Esophagus muscularis mucosa (tissue), 3 donors: ENCODE results near the gene ZNF185.

Source experiments
- POLR2A ChIP-seq: fragments of 450-650 bp; IDR thresholded peaks from one replicate; pipeline ENCODE4 v1.6.1; 2017; ENCODE audit warnings: antibody characterized with exemption, moderate library complexity, mild to moderate bottlenecking, low read depth
- POLR2AphosphoS5 ChIP-seq, 2 donors: sonication (generic); formaldehyde crosslinking; IDR thresholded peaks; one replicate each; pipeline ENCODE4 v1.6.1; 2017; ENCODE audit warnings: antibody characterized with exemption in 2 of 2
- TF ChIP-seq, protein P1 (sequence below), 3 experiments: fragments of 200-600 bp in 2 of 3; fragments of 450-650 bp in 1 of 3; sonication (generic) in 2 of 3; IDR thresholded peaks; one replicate each; pipeline ENCODE4 v1.5.1; 2017 to 2019; ENCODE audit warnings: antibody characterized with exemption in 3 of 3, mild to moderate bottlenecking in 2 of 3, moderate library complexity in 1 of 3

DNA sequence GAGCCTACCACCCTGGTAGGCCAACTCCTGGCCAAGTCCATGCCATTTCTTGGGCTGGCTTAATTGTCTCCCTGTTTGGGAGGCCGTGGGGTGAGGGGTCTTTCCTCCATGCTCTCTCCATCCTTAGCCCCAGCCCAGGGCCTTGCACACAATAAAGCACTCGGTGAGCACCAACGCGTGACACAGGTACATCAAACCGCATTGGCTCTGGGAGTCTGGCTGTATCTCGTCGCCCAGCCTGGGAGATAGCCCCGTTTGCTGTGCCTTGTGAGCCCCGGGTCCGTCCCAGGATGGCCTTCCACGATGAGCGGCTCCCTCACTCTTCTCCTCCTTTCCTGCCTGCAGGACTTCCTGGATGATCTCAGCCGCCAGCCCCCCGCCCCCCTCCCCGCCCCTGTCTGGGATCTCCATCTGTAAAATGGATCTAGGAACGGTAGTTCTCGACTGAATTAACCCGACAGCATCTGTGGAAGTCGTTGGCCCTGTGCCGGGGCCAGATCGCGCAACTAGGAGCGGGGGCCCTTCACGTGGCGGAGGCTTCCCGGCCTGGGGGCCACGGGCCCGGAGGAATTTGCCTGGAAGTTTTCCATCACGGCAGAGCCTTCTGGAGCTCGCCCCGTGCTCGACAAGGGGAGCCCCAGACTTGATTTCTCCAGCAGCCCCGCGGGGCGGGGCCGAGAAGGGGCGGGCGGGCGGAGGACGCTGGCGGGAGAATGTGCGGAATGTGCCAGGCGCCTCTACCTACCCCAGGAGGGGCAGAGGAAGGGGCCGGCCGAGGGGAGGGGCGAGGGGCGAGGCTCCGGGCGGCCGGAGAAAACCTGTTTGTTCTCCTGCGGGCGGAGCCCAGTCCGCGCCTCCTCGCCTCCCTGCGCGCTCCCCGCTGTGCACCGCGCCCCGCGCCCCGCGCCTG lies at the start of gene ZNF185:
- no peak for TF ChIP-seq POLR2A
- TF ChIP-seq, protein P1, sequence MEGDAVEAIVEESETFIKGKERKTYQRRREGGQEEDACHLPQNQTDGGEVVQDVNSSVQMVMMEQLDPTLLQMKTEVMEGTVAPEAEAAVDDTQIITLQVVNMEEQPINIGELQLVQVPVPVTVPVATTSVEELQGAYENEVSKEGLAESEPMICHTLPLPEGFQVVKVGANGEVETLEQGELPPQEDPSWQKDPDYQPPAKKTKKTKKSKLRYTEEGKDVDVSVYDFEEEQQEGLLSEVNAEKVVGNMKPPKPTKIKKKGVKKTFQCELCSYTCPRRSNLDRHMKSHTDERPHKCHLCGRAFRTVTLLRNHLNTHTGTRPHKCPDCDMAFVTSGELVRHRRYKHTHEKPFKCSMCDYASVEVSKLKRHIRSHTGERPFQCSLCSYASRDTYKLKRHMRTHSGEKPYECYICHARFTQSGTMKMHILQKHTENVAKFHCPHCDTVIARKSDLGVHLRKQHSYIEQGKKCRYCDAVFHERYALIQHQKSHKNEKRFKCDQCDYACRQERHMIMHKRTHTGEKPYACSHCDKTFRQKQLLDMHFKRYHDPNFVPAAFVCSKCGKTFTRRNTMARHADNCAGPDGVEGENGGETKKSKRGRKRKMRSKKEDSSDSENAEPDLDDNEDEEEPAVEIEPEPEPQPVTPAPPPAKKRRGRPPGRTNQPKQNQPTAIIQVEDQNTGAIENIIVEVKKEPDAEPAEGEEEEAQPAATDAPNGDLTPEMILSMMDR (IDR thresholded peaks at IDR 0.05): no peak
- TF ChIP-seq POLR2AphosphoS5 (IDR thresholded peaks at IDR 0.05): no peak
